Measurements from ENCODE around the gene PDE1A. TPM values are rescaled to one million over a fixed set of nuclear protein-coding genes. Genes with fewer than 3 reads are reported as not detected.

The PDE1A gene
- polyA plus RNA-seq, 1 of the 3 experiments (the other 2 are of a cell fraction), result 0.08 TPM

- H3K36me3 ChIP-seq (replicated peaks in 1 of 2; ENCODE audit: control insufficient read depth in 1 of 2, insufficient read depth in 2 of 2, low read length in 1 of 2), result no peaks in the 10 kb centered on the region
- H3K27me3 ChIP-seq (ENCODE audit: insufficient read depth), result no peaks in the 10 kb centered on the region
- no peak overlapping the region for H2AFZ ChIP-seq (ENCODE audit: low read depth)
- TF ChIP-seq FOSL2 (IDR thresholded peaks at IDR 0.05; ENCODE audit: borderline replicate concordance, low read depth), result no peak
- no peak for TF ChIP-seq REST (IDR thresholded peaks at IDR 0.05; ENCODE audit: low read depth, low read length)
- no peak for TF ChIP-seq IRF3 (IDR thresholded peaks at IDR 0.05; ENCODE audit: low read depth, low read length)
- no peak for TF ChIP-seq FOXJ3 (CRISPR knock-in tag; IDR thresholded peaks at IDR 0.05)
- no peak for TF ChIP-seq RAD21 (IDR thresholded peaks at IDR 0.05; ENCODE audit: low read length)
- no peak for TF ChIP-seq RCOR1 (IDR thresholded peaks at IDR 0.05; ENCODE audit: low read length)
- TF ChIP-seq SMC3 (IDR thresholded peaks at IDR 0.05; ENCODE audit: low read depth, low read length), result no peak
- no peak for TF ChIP-seq RXRA (IDR thresholded peaks at IDR 0.05; ENCODE audit: borderline replicate concordance, low read depth)
- TF ChIP-seq NRF1 (IDR thresholded peaks at IDR 0.05; ENCODE audit: low read depth, low read length), result no peak
- TF ChIP-seq JUND (IDR thresholded peaks at IDR 0.05), result no peak
- TF ChIP-seq CTCF (IDR thresholded peaks at IDR 0.05), result no peak
- TF ChIP-seq NFIC (IDR thresholded peaks at IDR 0.05; ENCODE audit: borderline replicate concordance), result no peak
- no peak for TF ChIP-seq TEAD4 (IDR thresholded peaks at IDR 0.05; ENCODE audit: borderline replicate concordance, insufficient read depth)
- ChIA-PET CTCF (no interaction called here), POLR2A (no interaction called here)
- DNase-seq, result no peak
- H3K9me2 ChIP-seq, result no peaks in the 10 kb centered on the region
- H3K4me3 ChIP-seq (ENCODE audit: low read depth in 2 of 2, low read length in 1 of 2), result no peak overlapping the region; a peak in 1 of 4 replicates
- no peaks in the 10 kb centered on the region for H3K9me3 ChIP-seq
- H4K20me1 ChIP-seq (ENCODE audit: insufficient read depth), result no peaks in the 10 kb centered on the region
- 85% methylated on average over 2 of the region's 2 CpGs for WGBS (ENCODE audit: low lambda C conversion rate)
- no peaks in the 10 kb centered on the region for H3F3A ChIP-seq (replicated peaks; ENCODE audit: insufficient read depth)
- H3K4me2 ChIP-seq, result no peak overlapping the region
- no peak overlapping the region for H3K9ac ChIP-seq
- H3K79me2 ChIP-seq (ENCODE audit: insufficient read depth), result no peaks in the 10 kb centered on the region
- no peak overlapping the region for H3K27ac ChIP-seq (ENCODE audit: low read depth in 2 of 2, low read length in 1 of 2)
- peaks cover 0 to 10% of the 10 kb centered on the region in 2 experiments; a peak in 2 of 4 replicates for H3K4me1 ChIP-seq (ENCODE audit: control insufficient read depth in 1 of 2, insufficient read depth in 2 of 2, low read depth in 1 of 2, low read length in 1 of 2)
Observed at GRCh38 chr2:182447863-182448262, 21.0 kb upstream of the PDE1A start.

Data from SK-N-SH (cell line).